Panc1 (cell line): ENCODE data around the gene MRPL55. TPM values are rescaled to one million over a fixed set of nuclear protein-coding genes. Genes with fewer than 3 reads are reported as not detected.

Experiments
- ATAC-seq: fragments of 200-7000 bp; cut with Tn5 transposase; 2 replicates; pipeline ENCODE4 v1.9.1; 2020; ENCODE audit warnings: mild to moderate bottlenecking, moderate library complexity
- BruUV-seq: library from RNA; stranded (reverse); fragments of 400-500 nt; replicated peaks from 2 replicates; lab custom pipeline; 2021; lab: Mats Ljungman, UMichigan
- CTCF ChIA-PET: fragments of 300-600 bp; sonication (Branson Sonifier 250); formaldehyde crosslinking; loops from one replicate; lab custom pipeline; 2022; ENCODE audit warnings: antibody characterized with exemption; lab: Charles Lee
- POLR2A ChIA-PET: fragments of 300-600 bp; sonication (Branson Sonifier 250); formaldehyde crosslinking; loops from one replicate; lab custom pipeline; 2022; ENCODE audit warnings: antibody characterized with exemption; lab: Charles Lee
- DNase-seq: peaks from one replicate; pipeline ENCODE4 v3.0.0-alpha.2; 2010; ENCODE audit warnings: low read depth, low spot score
- H3K27ac ChIP-seq: 2 replicates; pipeline ENCODE4 v1.5.1; 2011; ENCODE audit warnings: mild to moderate bottlenecking, low read length, inconsistent platforms
- H3K27me3 ChIP-seq: fragments of 200-500 bp; sonication (Bioruptor generic); 2 replicates; pipeline ENCODE4 v1.6.0; 2014; ENCODE audit warnings: low read length, inconsistent platforms; ENCODE audit not compliant: control insufficient read depth, insufficient read depth
- H3K36me3 ChIP-seq: fragments of 200-500 bp; sonication (Bioruptor generic); 2 replicates; pipeline ENCODE4 v1.5.1; 2014; ENCODE audit warnings: inconsistent platforms, mild to moderate bottlenecking, low read length, moderate library complexity; ENCODE audit not compliant: control insufficient read depth, insufficient read depth
- H3K4me1 ChIP-seq: 2 replicates; pipeline ENCODE4 v1.5.1; 2011; ENCODE audit warnings: inconsistent platforms, mild to moderate bottlenecking, low read length, moderate library complexity; ENCODE audit not compliant: control insufficient read depth, insufficient read depth
- H3K4me3 ChIP-seq, 2 experiments: 2 replicates each; pipeline ENCODE4 v1.5.1; 2011 to 2012; ENCODE audit warnings: low read depth in 2 of 2, low read length in 2 of 2, mild to moderate bottlenecking in 2 of 2, inconsistent platforms in 1 of 2, moderate library complexity in 1 of 2
- H3K9me3 ChIP-seq: fragments of 200-500 bp; sonication (Bioruptor generic); 2 replicates; pipeline ENCODE4 v1.5.1; 2014; ENCODE audit warnings: low read depth, mild to moderate bottlenecking, inconsistent platforms, low read length, moderate library complexity; ENCODE audit not compliant: control insufficient read depth, insufficient read depth
- POLR2AphosphoS5 ChIP-seq: IDR thresholded peaks from 2 replicates; pipeline ENCODE4 v1.6.1; 2012; ENCODE audit warnings: mild to moderate bottlenecking, low read depth, low read length, moderate library complexity
- SIN3A ChIP-seq: IDR thresholded peaks from 2 replicates; pipeline ENCODE4 v1.6.1; 2012; ENCODE audit warnings: low read depth, mild to moderate bottlenecking, low read length, moderate library complexity, borderline replicate concordance; ENCODE audit not compliant: insufficient read depth
- TCF7L2 ChIP-seq: IDR thresholded peaks from 2 replicates; pipeline ENCODE4 v1.6.1; 2011; ENCODE audit warnings: mild to moderate bottlenecking, low read depth, low read length, inconsistent platforms
- in situ Hi-C: cut with HindIII; loops from 2 replicates; pipeline ENCODE4 v1.10.0; 2016; ENCODE audit warnings: low sequenced_read_pairs, low pct_unique_long_range_greater_than_20kb
- intact Hi-C: fragments of 100-400 bp; cut with micrococcal nuclease; formaldehyde crosslinking; loops from one replicate; pipeline ENCODE4 v1.10.0; 2022; ENCODE audit not compliant: unreplicated experiment
- total RNA-seq: library from RNA; stranded (reverse); gene quantifications from one replicate; pipeline ENCODE4 v1.2.1, GENCODE V29; 2021; ENCODE audit not compliant: unreplicated experiment
- TF ChIP-seq, protein P1 (sequence below), 2 experiments: IDR thresholded peaks; 2 replicates each; pipeline ENCODE4 v1.6.1; 2011 to 2012; ENCODE audit warnings: low read depth in 2 of 2, control low read depth in 1 of 2, low read length in 1 of 2, mild to moderate bottlenecking in 1 of 2, moderate library complexity in 1 of 2; ENCODE audit not compliant: insufficient read depth in 1 of 2
- TF ChIP-seq, protein P2 (sequence below): fragments of 450-650 bp; IDR thresholded peaks from 2 replicates; pipeline ENCODE4 v1.5.1; 2017; ENCODE audit warnings: mild to moderate bottlenecking

MRPL55 gene
- total RNA-seq, 1 experiment from 2014 or later = 53.0 TPM

GRCh38 chr1:228110556-228110955 lies 1.5 kb upstream of the MRPL55 start:
- Histone ChIP-seq H3K36me3 (peaks cover 2% of the 10 kb centered on the region; the same call in 1 of the 2 replicates), H3K4me3 (peak overlapping the region in 1 of 2 experiments; percentile 94; a peak in 2 of 4 replicates), H3K27ac (no peak overlapping the region), H3K27me3 (no peaks in the 10 kb centered on the region), H3K9me3 (no peaks in the 10 kb centered on the region), H3K4me1 (peaks cover 5% of the 10 kb centered on the region; the same call in 1 of the 2 replicates)
- BruUV-seq = no TSS peak
- ATAC-seq (no peak), DNase-seq (no peak)
- intact Hi-C loops (no loop called here), in situ Hi-C loops (no loop called here)
- ChIA-PET POLR2A (no interaction called here), CTCF (no interaction called here)
- TF ChIP-seq, protein P1, sequence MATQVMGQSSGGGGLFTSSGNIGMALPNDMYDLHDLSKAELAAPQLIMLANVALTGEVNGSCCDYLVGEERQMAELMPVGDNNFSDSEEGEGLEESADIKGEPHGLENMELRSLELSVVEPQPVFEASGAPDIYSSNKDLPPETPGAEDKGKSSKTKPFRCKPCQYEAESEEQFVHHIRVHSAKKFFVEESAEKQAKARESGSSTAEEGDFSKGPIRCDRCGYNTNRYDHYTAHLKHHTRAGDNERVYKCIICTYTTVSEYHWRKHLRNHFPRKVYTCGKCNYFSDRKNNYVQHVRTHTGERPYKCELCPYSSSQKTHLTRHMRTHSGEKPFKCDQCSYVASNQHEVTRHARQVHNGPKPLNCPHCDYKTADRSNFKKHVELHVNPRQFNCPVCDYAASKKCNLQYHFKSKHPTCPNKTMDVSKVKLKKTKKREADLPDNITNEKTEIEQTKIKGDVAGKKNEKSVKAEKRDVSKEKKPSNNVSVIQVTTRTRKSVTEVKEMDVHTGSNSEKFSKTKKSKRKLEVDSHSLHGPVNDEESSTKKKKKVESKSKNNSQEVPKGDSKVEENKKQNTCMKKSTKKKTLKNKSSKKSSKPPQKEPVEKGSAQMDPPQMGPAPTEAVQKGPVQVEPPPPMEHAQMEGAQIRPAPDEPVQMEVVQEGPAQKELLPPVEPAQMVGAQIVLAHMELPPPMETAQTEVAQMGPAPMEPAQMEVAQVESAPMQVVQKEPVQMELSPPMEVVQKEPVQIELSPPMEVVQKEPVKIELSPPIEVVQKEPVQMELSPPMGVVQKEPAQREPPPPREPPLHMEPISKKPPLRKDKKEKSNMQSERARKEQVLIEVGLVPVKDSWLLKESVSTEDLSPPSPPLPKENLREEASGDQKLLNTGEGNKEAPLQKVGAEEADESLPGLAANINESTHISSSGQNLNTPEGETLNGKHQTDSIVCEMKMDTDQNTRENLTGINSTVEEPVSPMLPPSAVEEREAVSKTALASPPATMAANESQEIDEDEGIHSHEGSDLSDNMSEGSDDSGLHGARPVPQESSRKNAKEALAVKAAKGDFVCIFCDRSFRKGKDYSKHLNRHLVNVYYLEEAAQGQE (IDR thresholded peaks at IDR 0.05; ENCODE audit: insufficient read depth in 1 of 2, low read depth in 2 of 2, low read length in 1 of 2) = no peak
- TF ChIP-seq TCF7L2 = no peak
- no peak for TF ChIP-seq SIN3A
- no peak for TF ChIP-seq POLR2AphosphoS5
- TF ChIP-seq, protein P2, sequence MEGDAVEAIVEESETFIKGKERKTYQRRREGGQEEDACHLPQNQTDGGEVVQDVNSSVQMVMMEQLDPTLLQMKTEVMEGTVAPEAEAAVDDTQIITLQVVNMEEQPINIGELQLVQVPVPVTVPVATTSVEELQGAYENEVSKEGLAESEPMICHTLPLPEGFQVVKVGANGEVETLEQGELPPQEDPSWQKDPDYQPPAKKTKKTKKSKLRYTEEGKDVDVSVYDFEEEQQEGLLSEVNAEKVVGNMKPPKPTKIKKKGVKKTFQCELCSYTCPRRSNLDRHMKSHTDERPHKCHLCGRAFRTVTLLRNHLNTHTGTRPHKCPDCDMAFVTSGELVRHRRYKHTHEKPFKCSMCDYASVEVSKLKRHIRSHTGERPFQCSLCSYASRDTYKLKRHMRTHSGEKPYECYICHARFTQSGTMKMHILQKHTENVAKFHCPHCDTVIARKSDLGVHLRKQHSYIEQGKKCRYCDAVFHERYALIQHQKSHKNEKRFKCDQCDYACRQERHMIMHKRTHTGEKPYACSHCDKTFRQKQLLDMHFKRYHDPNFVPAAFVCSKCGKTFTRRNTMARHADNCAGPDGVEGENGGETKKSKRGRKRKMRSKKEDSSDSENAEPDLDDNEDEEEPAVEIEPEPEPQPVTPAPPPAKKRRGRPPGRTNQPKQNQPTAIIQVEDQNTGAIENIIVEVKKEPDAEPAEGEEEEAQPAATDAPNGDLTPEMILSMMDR = no peak

DNA sequence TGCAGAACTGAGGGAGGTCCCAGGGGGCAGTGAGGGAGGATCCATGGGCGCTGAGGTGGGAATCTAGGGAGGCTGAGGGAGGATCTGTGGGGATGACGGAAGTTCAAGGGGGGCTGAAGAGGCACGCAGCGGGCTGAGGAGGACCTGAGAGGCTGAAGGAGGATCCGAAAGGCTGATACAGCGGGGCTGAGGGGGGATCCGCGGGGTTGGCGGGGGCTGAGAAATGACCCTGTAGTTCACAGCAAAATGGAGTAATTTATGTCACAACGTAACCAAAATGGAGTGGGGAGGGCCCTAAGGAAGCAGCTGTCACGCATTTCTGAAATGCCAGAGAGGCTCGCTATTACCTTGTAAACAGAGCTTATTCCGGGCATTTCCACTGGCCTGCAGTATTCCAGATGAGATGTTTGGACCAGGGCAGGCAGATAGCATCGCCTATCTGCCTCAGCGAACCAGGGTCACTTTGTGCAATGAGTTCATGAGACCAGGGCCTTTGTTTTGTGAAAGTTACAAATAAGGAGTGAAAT lies 926 bp upstream of the MRPL55 start:
- intact Hi-C loops (no loop called here), in situ Hi-C loops (no loop called here)
- peak overlapping the region; percentile 67 for H3K27ac ChIP-seq
- POLR2A ChIA-PET = no interaction called here
- CTCF ChIA-PET = interaction anchor here (0.6 kb wide), 1 partner anchor 21 kb away, joined by 3 read pairs; no protein-coding TSS in a partner anchor
- no peaks in the 10 kb centered on the region for H3K27me3 ChIP-seq
- H3K36me3 ChIP-seq = peaks cover 2% of the 10 kb centered on the region; the same call in 1 of the 2 replicates
- DNase-seq (no peak), ATAC-seq (no peak)
- peaks cover 5% of the 10 kb centered on the region; the same call in 1 of the 2 replicates for H3K4me1 ChIP-seq
- H3K9me3 ChIP-seq = no peaks in the 10 kb centered on the region
- H3K4me3 ChIP-seq = peak overlapping the region; percentile 94 to 100
- TF ChIP-seq SIN3A (no peak), POLR2AphosphoS5 (no peak), TCF7L2 (no peak)
- TF ChIP-seq, protein P2 = no peak
- TF ChIP-seq, protein P1 (IDR thresholded peaks at IDR 0.05; ENCODE audit: insufficient read depth in 1 of 2, low read depth in 2 of 2, low read length in 1 of 2) = no peak
- BruUV-seq = TSS peak; percentile 78
